ENCODE results near the gene RNF125. TPM values are rescaled to one million over a fixed set of nuclear protein-coding genes. Genes with fewer than 3 reads are reported as not detected.
"Not testable (repeated sequence)": the region's sequence is repeated elsewhere in the genome, so short reads cannot be mapped to it uniquely, and the experiment has no call there.

Gene RNF125
- polyA plus RNA-seq, 3 donors = 17.3 to 29.2 (median 26.3) TPM

DNA sequence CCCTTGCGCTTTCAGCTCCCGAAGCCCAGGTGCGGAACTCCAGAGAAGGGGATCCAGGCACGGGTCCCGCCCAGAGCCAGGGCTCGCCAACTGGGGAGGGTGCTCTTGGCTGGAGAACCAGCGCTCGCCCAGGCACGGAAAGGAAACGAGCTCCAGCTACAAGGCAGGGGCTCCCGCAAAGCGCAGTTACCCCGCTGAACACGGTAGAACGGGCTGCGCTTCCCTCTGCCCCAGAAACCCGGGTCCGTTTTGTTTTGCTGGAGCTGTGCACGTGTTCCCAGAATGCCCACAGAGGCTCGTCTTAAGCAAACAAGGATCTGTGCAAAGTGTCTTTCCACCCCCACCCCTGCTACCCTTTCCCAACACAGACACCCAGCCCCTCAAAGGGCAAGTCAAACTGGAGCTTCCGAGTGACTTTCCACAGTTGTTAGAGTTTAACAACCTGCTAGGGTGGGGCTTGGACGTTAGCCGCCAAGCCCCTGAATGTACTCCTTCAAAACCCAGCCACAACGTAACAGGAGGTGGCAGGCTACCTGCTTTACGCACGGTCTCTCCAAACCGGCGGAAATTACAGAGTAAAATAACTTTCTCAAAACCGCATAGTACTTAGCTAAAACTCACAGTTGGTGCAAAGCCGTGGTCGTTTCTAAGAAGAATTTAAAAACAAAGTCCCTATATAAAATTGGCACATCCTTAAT lies 775 bp downstream of the RNF125 start:
- H2AFZ ChIP-seq (ENCODE audit: insufficient read depth, low read depth, low read length, poor library complexity, severe bottlenecking) = peak overlapping the region; percentile 94
- H3K4me2 ChIP-seq (replicated peaks; ENCODE audit: extremely low read depth, low read length, poor library complexity, severe bottlenecking) = peak overlapping the region; percentile 79
- no peaks in the 10 kb centered on the region for H3K9me3 ChIP-seq (replicated peaks in 1 of 2; ENCODE audit: control insufficient read depth in 1 of 2, insufficient read depth in 1 of 2, low read length in 2 of 2)
- intact Hi-C loops (cut with micrococcal nuclease) = loop anchor here in 1 of 2 donors (5.0 kb wide), 1 partner anchor 33 kb away; no protein-coding TSS in a partner anchor
- Mint-ChIP-seq H3K27me3 (ENCODE audit: low read depth in 3 of 3) (peaks cover 2 to 4% (median 2%) of the 10 kb centered on the region in 3 donors), H3K36me3 (peaks cover 3 to 12% of the 10 kb centered on the region in 2 donors), H3K4me3 (peak overlapping the region; percentile 99), H3K27ac (peak overlapping the region; percentile 45 to 92 (median 86)), H3K9me3 (peaks cover 0 to 3% (median 0%) of the 10 kb centered on the region in 7 donors), H3K4me1 (peaks cover 36% of the 10 kb centered on the region)
- TF ChIP-seq, protein P1, sequence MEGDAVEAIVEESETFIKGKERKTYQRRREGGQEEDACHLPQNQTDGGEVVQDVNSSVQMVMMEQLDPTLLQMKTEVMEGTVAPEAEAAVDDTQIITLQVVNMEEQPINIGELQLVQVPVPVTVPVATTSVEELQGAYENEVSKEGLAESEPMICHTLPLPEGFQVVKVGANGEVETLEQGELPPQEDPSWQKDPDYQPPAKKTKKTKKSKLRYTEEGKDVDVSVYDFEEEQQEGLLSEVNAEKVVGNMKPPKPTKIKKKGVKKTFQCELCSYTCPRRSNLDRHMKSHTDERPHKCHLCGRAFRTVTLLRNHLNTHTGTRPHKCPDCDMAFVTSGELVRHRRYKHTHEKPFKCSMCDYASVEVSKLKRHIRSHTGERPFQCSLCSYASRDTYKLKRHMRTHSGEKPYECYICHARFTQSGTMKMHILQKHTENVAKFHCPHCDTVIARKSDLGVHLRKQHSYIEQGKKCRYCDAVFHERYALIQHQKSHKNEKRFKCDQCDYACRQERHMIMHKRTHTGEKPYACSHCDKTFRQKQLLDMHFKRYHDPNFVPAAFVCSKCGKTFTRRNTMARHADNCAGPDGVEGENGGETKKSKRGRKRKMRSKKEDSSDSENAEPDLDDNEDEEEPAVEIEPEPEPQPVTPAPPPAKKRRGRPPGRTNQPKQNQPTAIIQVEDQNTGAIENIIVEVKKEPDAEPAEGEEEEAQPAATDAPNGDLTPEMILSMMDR (IDR thresholded peaks at IDR 0.05) = no peak
- peak overlapping the region; percentile 68 to 82 for H3K27ac ChIP-seq (ENCODE audit: low read depth in 1 of 2, low read length in 2 of 2)
- peak overlapping the region; percentile 78 for H3K9ac ChIP-seq (ENCODE audit: insufficient read depth, low read length, poor library complexity, severe bottlenecking)
- under 1% methylated on average over 24 of the region's 31 CpGs for WGBS (ENCODE audit: insufficient coverage)
- H3K27me3 ChIP-seq (ENCODE audit: control insufficient read depth in 2 of 2, insufficient read depth in 2 of 2, low read length in 2 of 2) = no peaks in the 10 kb centered on the region
- peaks cover 21 to 33% of the 10 kb centered on the region in 2 donors for H3K4me1 ChIP-seq (ENCODE audit: control insufficient read depth in 1 of 2, insufficient read depth in 2 of 2, low read length in 2 of 2)
- H3K36me3 ChIP-seq (replicated peaks in 1 of 2; ENCODE audit: control insufficient read depth in 1 of 2, insufficient read depth in 2 of 2, low read length in 2 of 2) = peaks cover 0 to under 1% of the 10 kb centered on the region in 2 donors
- H3K79me2 ChIP-seq (ENCODE audit: insufficient read depth, low read length) = peaks cover 38% of the 10 kb centered on the region
- peaks cover 22% of the 10 kb centered on the region for H4K20me1 ChIP-seq (ENCODE audit: insufficient read depth, low read length)
- peak overlapping the region; percentile 71 to 96 (median 88) for H3K4me3 ChIP-seq (replicated peaks in 1 of 3; ENCODE audit: low read depth in 2 of 3, low read length in 3 of 3)
- DNase-seq = peak; percentile 13 to 21 (median 18)

DNA sequence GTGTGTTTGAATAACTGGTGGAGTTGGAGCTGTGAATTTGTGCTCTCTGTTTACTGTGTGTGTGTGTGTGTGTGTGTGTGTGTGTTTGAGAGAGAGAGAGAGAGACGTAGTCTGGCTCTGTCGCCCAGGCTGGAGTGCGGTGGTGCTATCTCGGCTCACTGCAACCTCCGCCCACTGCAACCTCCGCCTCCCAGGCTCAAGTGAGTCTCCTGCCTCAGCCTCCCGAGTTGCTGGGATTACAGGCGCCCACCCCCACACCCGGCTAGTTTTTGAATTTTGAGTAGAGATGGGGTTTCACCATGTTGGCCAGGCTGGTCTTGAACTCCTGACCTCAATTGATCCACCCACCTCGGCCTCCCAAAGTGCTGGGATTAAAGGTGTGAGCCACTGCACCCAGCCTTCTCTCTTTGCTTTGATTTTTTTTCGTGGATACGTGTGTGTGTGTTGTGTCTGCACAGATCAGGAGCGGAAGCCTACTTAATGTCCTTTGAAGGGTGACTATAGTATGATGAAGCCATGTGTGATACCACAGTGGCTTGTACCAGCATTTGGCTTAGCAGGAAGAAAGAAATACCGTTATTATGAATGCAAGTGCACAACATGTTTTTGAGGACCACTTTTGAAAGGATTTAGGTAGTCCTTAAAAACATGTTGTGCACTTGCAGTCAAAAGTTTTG lies 1.5 kb downstream of the RNF125 start:
- Histone ChIP-seq H3K4me1 (ENCODE audit: control insufficient read depth in 1 of 2, insufficient read depth in 2 of 2, low read length in 2 of 2) (peaks cover 21 to 33% of the 10 kb centered on the region in 2 donors), H3K27ac (ENCODE audit: low read depth in 1 of 2, low read length in 2 of 2) (peak overlapping the region in 1 of 2 donors; percentile 82), H4K20me1 (ENCODE audit: insufficient read depth, low read length) (peaks cover 27% of the 10 kb centered on the region), H2AFZ (ENCODE audit: insufficient read depth, low read depth, low read length, poor library complexity, severe bottlenecking) (peak overlapping the region; percentile 94), H3K4me3 (replicated peaks in 1 of 3; ENCODE audit: low read depth in 2 of 3, low read length in 3 of 3) (peak overlapping the region; percentile 71 to 96 (median 88)), H3K9ac (ENCODE audit: insufficient read depth, low read length, poor library complexity, severe bottlenecking) (peak overlapping the region; percentile 78), H3K4me2 (replicated peaks; ENCODE audit: extremely low read depth, low read length, poor library complexity, severe bottlenecking) (peak overlapping the region; percentile 79), H3K79me2 (ENCODE audit: insufficient read depth, low read length) (peaks cover 44% of the 10 kb centered on the region)
- H3K9me3 Mint-ChIP-seq; DNase-seq; H3K9me3 ChIP-seq (replicated peaks in 1 of 2; ENCODE audit: control insufficient read depth in 1 of 2, insufficient read depth in 1 of 2, low read length in 2 of 2); H3K27me3 Mint-ChIP-seq (ENCODE audit: low read depth in 3 of 3); H3K27me3 ChIP-seq (ENCODE audit: control insufficient read depth in 2 of 2, insufficient read depth in 2 of 2, low read length in 2 of 2); H3K36me3 ChIP-seq (replicated peaks in 1 of 2; ENCODE audit: control insufficient read depth in 1 of 2, insufficient read depth in 2 of 2, low read length in 2 of 2): not testable (repeated sequence)
- intact Hi-C loops (cut with micrococcal nuclease) = loop anchor here in 1 of 2 donors (5.0 kb wide), 1 partner anchor 32 kb away; no protein-coding TSS in a partner anchor
- Mint-ChIP-seq H3K4me3 (peak overlapping the region; percentile 99), H3K27ac (peak overlapping the region in 5 of 7 donors; percentile 45 to 92 (median 88)), H3K36me3 (peaks cover 3 to 19% of the 10 kb centered on the region in 2 donors), H3K4me1 (peaks cover 36% of the 10 kb centered on the region)
- no CpG with 5 or more reads among the region's 14 CpGs for WGBS (ENCODE audit: insufficient coverage)
